H1 (cell line): Measurements from ENCODE around the gene SBDS. TPM values are rescaled to one million over a fixed set of nuclear protein-coding genes. Genes with fewer than 3 reads are reported as not detected.

Experiments used
- CTCF ChIA-PET: fragments of 300-600 bp; sonication (Branson Sonifier 250); formaldehyde crosslinking; loops from one replicate; lab custom pipeline; 2021; ENCODE audit not compliant: partially characterized antibody; lab: Charles Lee
- POLR2A ChIA-PET: fragments of 300-600 bp; sonication (Branson Sonifier 250); formaldehyde crosslinking; loops from one replicate; lab custom pipeline; 2021; ENCODE audit warnings: inconsistent platforms; ENCODE audit not compliant: partially characterized antibody; lab: Charles Lee
- DNase-seq, 2 experiments: peaks; one replicate each; pipeline versions ENCODE4 v3.0.0 to v3.0.0-alpha.2; 2010 to 2022; ENCODE audit warnings: low spot score in 2 of 2, low read depth in 1 of 2, mixed read lengths in 1 of 2
- FAIRE-seq: peaks from 2 replicates; lab custom pipeline; 2011; peaks lifted over from hg19 to GRCh38; lab: Jason Lieb, UNC
- H2AFZ ChIP-seq: 2 replicates; pipeline ENCODE4 v1.8.1; 2012; ENCODE audit warnings: low read length, inconsistent platforms
- H2AK5ac ChIP-seq: 2 replicates; pipeline ENCODE4 v1.6.1; 2013; ENCODE audit warnings: low read depth, low read length
- H2BK120ac ChIP-seq: replicated peaks from 2 replicates; pipeline ENCODE3; 2013; ENCODE audit warnings: low read depth, low read length, inconsistent platforms
- H2BK12ac ChIP-seq: 2 replicates; pipeline ENCODE4 v1.6.1; 2013; ENCODE audit warnings: low read depth, low read length
- H2BK15ac ChIP-seq: 2 replicates; pipeline ENCODE4 v1.6.1; 2013; ENCODE audit warnings: low read length
- H2BK20ac ChIP-seq: 2 replicates; pipeline ENCODE4 v1.6.1; 2013; ENCODE audit warnings: low read length
- H2BK5ac ChIP-seq: 2 replicates; pipeline ENCODE4 v1.6.1; 2013; ENCODE audit warnings: low read depth, low read length
- H3K14ac ChIP-seq: 2 replicates; pipeline ENCODE4 v1.6.1; 2013; ENCODE audit warnings: inconsistent platforms; ENCODE audit not compliant: insufficient read length
- H3K18ac ChIP-seq: 2 replicates; pipeline ENCODE4 v1.6.1; 2013; ENCODE audit warnings: low read length; ENCODE audit errors: extremely low read depth
- H3K23ac ChIP-seq: 2 replicates; pipeline ENCODE4 v1.6.1; 2013; ENCODE audit warnings: inconsistent platforms; ENCODE audit not compliant: insufficient read length
- H3K23me2 ChIP-seq: 2 replicates; pipeline ENCODE4 v1.6.1; 2013; ENCODE audit warnings: low read depth, low read length
- H3K27ac ChIP-seq: 2 replicates; pipeline ENCODE4 v1.6.1; 2011; ENCODE audit warnings: low read depth, low read length, inconsistent platforms
- H3K27me3 ChIP-seq, 4 experiments: replicated peaks in 1 of 4; 1 replicate in 1 of 4; 2 replicates in 3 of 4; pipeline versions ENCODE4 v1.6.1 to v1.8.1; 2011 to 2013; ENCODE audit warnings: low read length in 3 of 4, mild to moderate bottlenecking in 3 of 4, inconsistent platforms in 2 of 4, mixed read lengths in 2 of 4, moderate library complexity in 1 of 4; ENCODE audit not compliant: control insufficient read depth in 3 of 4, insufficient read depth in 3 of 4; ENCODE audit errors: extremely low read depth in 1 of 4
- H3K36me3 ChIP-seq, 4 experiments: 2 replicates each; pipeline versions ENCODE4 v1.6.1 to v1.8.1; 2011 to 2013; ENCODE audit warnings: mild to moderate bottlenecking in 4 of 4, low read length in 3 of 4, moderate library complexity in 2 of 4, control low read depth in 1 of 4, inconsistent platforms in 1 of 4; ENCODE audit not compliant: insufficient read depth in 4 of 4, control insufficient read depth in 2 of 4
- H3K4ac ChIP-seq: replicated peaks from 2 replicates; pipeline ENCODE3; 2013; ENCODE audit warnings: low read length, low read depth, mixed read lengths, inconsistent platforms; ENCODE audit not compliant: insufficient read length
- H3K4me1 ChIP-seq, 4 experiments: replicated peaks in 1 of 4; 1 replicate in 1 of 4; 2 replicates in 3 of 4; pipeline versions ENCODE4 v1.6.1 to v1.8.1; 2011 to 2013; ENCODE audit warnings: low read length in 3 of 4, inconsistent platforms in 2 of 4, mixed read lengths in 1 of 4; ENCODE audit not compliant: insufficient read depth in 4 of 4, control insufficient read depth in 3 of 4
- H3K4me2 ChIP-seq, 2 experiments: 2 replicates each; pipeline versions ENCODE4 v1.6.1 to v1.8.1; 2011 to 2013; ENCODE audit warnings: low read depth in 2 of 2, low read length in 2 of 2, control low read depth in 1 of 2, inconsistent platforms in 1 of 2, mild to moderate bottlenecking in 1 of 2; ENCODE audit not compliant: insufficient read depth in 1 of 2
- H3K4me3 ChIP-seq, 4 experiments: fragments of 200-600, 300-600 bp in 1 of 4; sonication (generic), shearing (Covaris generic), sonication (Bioruptor Twin) in 1 of 4; 2 replicates each; pipeline versions ENCODE4 v1.5.1 to v1.8.1; 2011 to 2016; ENCODE audit warnings: low read length in 4 of 4, low read depth in 3 of 4, control low read depth in 2 of 4, inconsistent platforms in 2 of 4, mild to moderate bottlenecking in 2 of 4, mixed read lengths in 1 of 4, moderate library complexity in 1 of 4; ENCODE audit not compliant: insufficient read depth in 2 of 4; ENCODE audit errors: extremely low read depth in 1 of 4
- H3K56ac ChIP-seq: replicated peaks from 2 replicates; pipeline ENCODE3; 2013; ENCODE audit warnings: low read depth, mild to moderate bottlenecking, mixed read lengths, low read length, inconsistent platforms; ENCODE audit not compliant: insufficient read length
- H3K79me1 ChIP-seq: 2 replicates; pipeline ENCODE4 v1.6.1; 2013; ENCODE audit warnings: low read depth, low read length, control low read depth
- H3K79me2 ChIP-seq, 2 experiments: 2 replicates each; pipeline versions ENCODE4 v1.6.1 to v1.8.1; 2012 to 2013; ENCODE audit warnings: low read length in 2 of 2, mild to moderate bottlenecking in 2 of 2, inconsistent platforms in 1 of 2; ENCODE audit not compliant: insufficient read depth in 2 of 2, control insufficient read depth in 1 of 2
- H3K9ac ChIP-seq, 4 experiments: replicated peaks in 1 of 4; 1 replicate in 1 of 4; 2 replicates in 3 of 4; pipeline versions ENCODE4 v1.6.1 to v1.8.1; 2011 to 2013; ENCODE audit warnings: low read depth in 3 of 4, low read length in 3 of 4, control low read depth in 2 of 4, mild to moderate bottlenecking in 2 of 4, moderate library complexity in 2 of 4, inconsistent platforms in 1 of 4; ENCODE audit errors: extremely low read depth in 1 of 4
- H3K9me3 ChIP-seq, 2 experiments: 2 replicates each; pipeline versions ENCODE4 v1.6.1 to v1.8.1; 2012 to 2013; ENCODE audit warnings: mild to moderate bottlenecking in 2 of 2, moderate library complexity in 2 of 2, control low read depth in 1 of 2, inconsistent platforms in 1 of 2, low read depth in 1 of 2, low read length in 1 of 2, mixed read lengths in 1 of 2; ENCODE audit not compliant: insufficient read depth in 2 of 2
- H4K20me1 ChIP-seq, 2 experiments: replicated peaks in 1 of 2; 2 replicates each; pipeline versions ENCODE3 to v1.8.1; 2011 to 2013; ENCODE audit warnings: inconsistent platforms in 2 of 2, low read length in 2 of 2, mild to moderate bottlenecking in 1 of 2; ENCODE audit not compliant: insufficient read depth in 2 of 2, control insufficient read depth in 1 of 2
- H4K5ac ChIP-seq: 2 replicates; pipeline ENCODE4 v1.6.1; 2013; ENCODE audit warnings: low read length, low read depth, mixed read lengths, inconsistent platforms; ENCODE audit not compliant: insufficient read length
- H4K8ac ChIP-seq: 2 replicates; pipeline ENCODE4 v1.8.0; 2013; ENCODE audit warnings: mild to moderate bottlenecking, moderate library complexity, low read length, inconsistent platforms; ENCODE audit not compliant: insufficient read depth; ENCODE audit errors: extremely low read depth
- H4K91ac ChIP-seq: replicated peaks from 2 replicates; pipeline ENCODE3; 2013; ENCODE audit warnings: low read length, mixed read lengths, inconsistent platforms; ENCODE audit not compliant: insufficient read length
- WGBS, 2 experiments: shearing (Covaris generic) in 1 of 2; methylation state at CpG; one replicate each; pipeline versions ENCODE4 v1.1.6 to v1.1.7; 2013 to 2015; ENCODE audit warnings: low lambda C conversion rate in 2 of 2, mixed read lengths in 2 of 2, inconsistent platforms in 1 of 2, low coverage in 1 of 2, missing lambda C conversion rate in 1 of 2; ENCODE audit not compliant: insufficient replicate concordance in 2 of 2, insufficient coverage in 1 of 2, insufficient read length in 1 of 2; ENCODE audit errors: extremely low coverage in 1 of 2, missing lambda C conversion rate in 1 of 2; 5-methylcytosine and 5-hydroxymethylcytosine counted together
- polyA plus RNA-seq, 7 experiments: library from polyadenylated mRNA; depleted of rRNA in 3 of 7; stranded (reverse) in 5 of 7; unstranded in 2 of 7; fragments of >200 nt in 5 of 7; fragments of 200-250 nt in 2 of 7; gene quantifications; 1 replicate in 5 of 7; 2 replicates in 1 of 7; 4 replicates in 1 of 7; pipeline versions ENCODE4 v1.2.1 to v1.2.3, GENCODE V29; 2011 to 2013; ENCODE audit warnings: missing spikeins in 2 of 7, mixed read lengths in 2 of 7
- total RNA-seq: library from RNA; stranded (reverse); fragmentation: NEBNext Ultra II Directional; extraction: Animal tissue kit (Norgen Biotek cat#: 25700); gene quantifications from 2 replicates; pipeline ENCODE4 v1.2.1, GENCODE V29; 2021

SBDS gene
- total and polyA plus RNA-seq, 2 of the 8 experiments (the other 6 are each of a cell fraction or from before 2014, with no cell fraction given) = 8.2 to 27.5 TPM

- H3K27ac ChIP-seq = no peak overlapping the region
- POLR2A ChIA-PET = no interaction called here
- no peaks in the 10 kb centered on the region for H3K27me3 ChIP-seq
- H2AK5ac ChIP-seq = no peak overlapping the region
- no peak overlapping the region for H2BK5ac ChIP-seq
- DNase-seq (no peak), FAIRE-seq (no peak)
- H2BK15ac ChIP-seq = no peak overlapping the region
- H3K79me2 ChIP-seq = no peaks in the 10 kb centered on the region
- H3K56ac ChIP-seq = no peak overlapping the region
- H4K20me1 ChIP-seq = peaks cover 0 to 2% of the 10 kb centered on the region in 2 experiments
- CTCF ChIA-PET = interaction anchor here (0.6 to 0.7 kb wide), 2 partner anchors 34 to 42 kb away, joined by 4 read pairs; no protein-coding TSS in a partner anchor
- no peaks in the 10 kb centered on the region for H3K4me1 ChIP-seq
- no peak overlapping the region for H4K5ac ChIP-seq
- H2BK12ac ChIP-seq = no peak overlapping the region
- H3K9ac ChIP-seq = no peak overlapping the region
- no peaks in the 10 kb centered on the region for H3K23me2 ChIP-seq
- no peak overlapping the region for H3K4ac ChIP-seq
- no peak overlapping the region for H3K4me3 ChIP-seq
- H3K18ac ChIP-seq = no peak overlapping the region
- H3K9me3 ChIP-seq = peaks cover 2 to 4% of the 10 kb centered on the region in 2 experiments; a peak in 1 of 4 replicates
- WGBS, 2 experiments = 92% methylated on average over 4 of the region's 4 CpGs; no CpG with 5 or more reads in 1 of the 2 experiments
- no peak overlapping the region for H2BK120ac ChIP-seq
- no peak overlapping the region for H2BK20ac ChIP-seq
- H3K79me1 ChIP-seq = no peaks in the 10 kb centered on the region
- no peak overlapping the region for H3K4me2 ChIP-seq
- no peak overlapping the region for H3K23ac ChIP-seq
- H3K14ac ChIP-seq = no peak overlapping the region
- no peak overlapping the region for H4K8ac ChIP-seq
- no peak overlapping the region for H4K91ac ChIP-seq
- H3K36me3 ChIP-seq = no peaks in the 10 kb centered on the region; a peak in 1 of 8 replicates
- no peak overlapping the region for H2AFZ ChIP-seq
Measured at GRCh38 chr7:66964411-66964810, 31.0 kb downstream of the SBDS start.
